GM18526 (cell line): ENCODE measurements around the gene MPPED2.

ENCODE experiments used
- POLR2A ChIP-seq: IDR thresholded peaks from 3 replicates; pipeline ENCODE4 v1.6.1; 2011; ENCODE audit not compliant: insufficient read length; ENCODE audit errors: extremely low read depth

The MPPED2 gene

GRCh38 chr11:30406978-30407762 lies 179.0 kb downstream of the MPPED2 start:
- TF ChIP-seq POLR2A: no peak

GRCh38 chr11:30405385-30405784 lies 180.8 kb downstream of the MPPED2 start:
- TF ChIP-seq POLR2A: no peak

- no peak for TF ChIP-seq POLR2A
Observed at GRCh38 chr11:30404136-30404535, 182.0 kb downstream of the MPPED2 start.

- TF ChIP-seq POLR2A: no peak
Observed at GRCh38 chr11:30395751-30396150, 190.4 kb downstream of the MPPED2 start.

- no peak for TF ChIP-seq POLR2A
Observed at GRCh38 chr11:30393012-30393411, 193.1 kb downstream of the MPPED2 start.

- no peak for TF ChIP-seq POLR2A
Observed at GRCh38 chr11:30392221-30392784, 193.8 kb downstream of the MPPED2 start.

- TF ChIP-seq POLR2A: no peak
Observed at GRCh38 chr11:30388957-30389356, 197.2 kb downstream of the MPPED2 start.

- no peak for TF ChIP-seq POLR2A
Observed at GRCh38 chr11:30387891-30388861, 198.0 kb downstream of the MPPED2 start.

- no peak for TF ChIP-seq POLR2A
Observed at GRCh38 chr11:30381879-30382278, 204.3 kb downstream of the MPPED2 start.

GRCh38 chr11:30380846-30381245 lies 205.3 kb downstream of the MPPED2 start:
- TF ChIP-seq POLR2A: no peak

GRCh38 chr11:30377347-30377746 lies 208.8 kb downstream of the MPPED2 start:
- TF ChIP-seq POLR2A: no peak

- TF ChIP-seq POLR2A: no peak
Observed at GRCh38 chr11:30370164-30370563, 216.0 kb downstream of the MPPED2 start.

- no peak for TF ChIP-seq POLR2A
Observed at GRCh38 chr11:30368394-30368793, 217.8 kb downstream of the MPPED2 start.

- no peak for TF ChIP-seq POLR2A
Observed at GRCh38 chr11:30365793-30366517, 220.2 kb downstream of the MPPED2 start.
